Spleen (tissue), 11 donors: ENCODE results near the gene FOXO6. TPM values are rescaled to one million over a fixed set of nuclear protein-coding genes. Genes with fewer than 3 reads are reported as not detected.

Experiments used
- DNase-seq: peaks from one replicate; pipeline ENCODE4 v3.0.0-alpha.2; 2020
- H3K27ac ChIP-seq, 8 donors: fragments of 200-600 bp; sonication (generic) in 7 of 8; 1 replicate in 4 of 8; 2 replicates in 4 of 8; pipeline versions ENCODE4 v1.5.0 to v1.8.0; 2016 to 2021; ENCODE audit warnings: inconsistent platforms in 4 of 8, mild to moderate bottlenecking in 4 of 8, moderate library complexity in 1 of 8
- H3K27me3 ChIP-seq, 7 donors: fragments of 200-600 bp; sonication (generic) in 6 of 7; replicated peaks in 1 of 7; 1 replicate in 4 of 7; 2 replicates in 3 of 7; pipeline versions ENCODE4 v1.5.0 to v1.8.0; 2016 to 2021; ENCODE audit warnings: inconsistent platforms in 3 of 7, mild to moderate bottlenecking in 1 of 7
- H3K36me3 ChIP-seq, 6 donors: fragments of 200-600 bp; sonication (generic) in 5 of 6; 1 replicate in 4 of 6; 2 replicates in 2 of 6; pipeline versions ENCODE4 v1.5.0 to v1.8.0; 2016 to 2021; ENCODE audit warnings: inconsistent platforms in 2 of 6
- H3K4me1 ChIP-seq, 6 donors: fragments of 200-600 bp; sonication (generic) in 5 of 6; 1 replicate in 3 of 6; 2 replicates in 3 of 6; pipeline versions ENCODE4 v1.5.0 to v1.8.0; 2016 to 2021; ENCODE audit warnings: inconsistent platforms in 3 of 6
- H3K4me3 ChIP-seq, 8 donors: fragments of 200-600 bp; sonication (generic) in 7 of 8; 1 replicate in 4 of 8; 2 replicates in 4 of 8; pipeline versions ENCODE4 v1.5.0 to v1.8.0; 2016 to 2021; ENCODE audit warnings: inconsistent platforms in 4 of 8, mild to moderate bottlenecking in 4 of 8, moderate library complexity in 2 of 8
- H3K9me3 ChIP-seq, 8 donors: fragments of 200-600 bp; sonication (generic) in 7 of 8; 1 replicate in 4 of 8; 2 replicates in 4 of 8; pipeline versions ENCODE4 v1.5.0 to v1.8.0; 2016 to 2021; ENCODE audit warnings: inconsistent platforms in 4 of 8
- POLR2A ChIP-seq, 3 donors: fragments of 450-650 bp; IDR thresholded peaks; one replicate each; pipeline ENCODE4 v1.5.1; 2017; ENCODE audit warnings: antibody characterized with exemption in 3 of 3, mild to moderate bottlenecking in 1 of 3
- POLR2AphosphoS5 ChIP-seq, 3 donors: sonication (generic); formaldehyde crosslinking; IDR thresholded peaks; one replicate each; pipeline ENCODE4 v1.5.1; 2017; ENCODE audit warnings: antibody characterized with exemption in 3 of 3
- WGBS, 5 donors: extraction: QIAGEN DNeasy Blood & Tissue Kit in 3 of 5; methylation state at CpG; one replicate each; pipeline versions ENCODE4 v1.1.5 to v1.1.7; 2013 to 2018; 5-methylcytosine and 5-hydroxymethylcytosine counted together
- intact Hi-C: fragments of 100-400 bp; cut with DNase I; formaldehyde crosslinking; loops from one replicate; pipeline ENCODE4 v1.15.0; 2023; ENCODE audit warnings: low total_unique reads
- polyA plus RNA-seq, 3 donors: library from polyadenylated mRNA; stranded (reverse); fragments of 200-250 nt; gene quantifications; one replicate each; pipeline ENCODE4 v1.2.1, GENCODE V29; 2013
- total RNA-seq, 7 donors: library from RNA; depleted of rRNA in 3 of 7; stranded (reverse); fragments of >200 nt in 3 of 7; fragmentation: NEBNext Ultra II Directional in 4 of 7; extraction: Animal tissue kit (Norgen Biotek cat#: 25700) in 4 of 7; gene quantifications; one replicate each; pipeline versions ENCODE4 v1.1.0 to v1.2.1, GENCODE V29; 2016 to 2021
- TF ChIP-seq, protein P1 (sequence below), 11 experiments: fragments of 200-600 bp in 7 of 11; fragments of 450-650 bp in 4 of 11; sonication (generic) in 4 of 11; IDR thresholded peaks in 8 of 11; conservative IDR thresholded peaks in 3 of 11; 1 replicate in 7 of 11; 2 replicates in 4 of 11; pipeline versions ENCODE4 v1.4.0 to v1.8.0; 2016 to 2021; ENCODE audit warnings: antibody characterized with exemption in 11 of 11, inconsistent platforms in 4 of 11, mild to moderate bottlenecking in 1 of 11
- donor health status: healthy with polysubstance abuse.
- donor health status: DM: no; HTN: no; CAD: no; lungs with moderate emphysema.
- donor health status: DM: no; HTN: no; CAD: no.
- donor health status: Bipolar disorder and iron deficiency.
- donor health status: healthy.
- donor health status: DM: no; HTN: no; CAD: no.
- donor health status: DM: yes; HTN: yes; CAD: no.

Gene FOXO6
- total and polyA plus RNA-seq, 10 donors, result 0.14 to 1.6 (median 0.32) TPM; not detected in 1

DNA sequence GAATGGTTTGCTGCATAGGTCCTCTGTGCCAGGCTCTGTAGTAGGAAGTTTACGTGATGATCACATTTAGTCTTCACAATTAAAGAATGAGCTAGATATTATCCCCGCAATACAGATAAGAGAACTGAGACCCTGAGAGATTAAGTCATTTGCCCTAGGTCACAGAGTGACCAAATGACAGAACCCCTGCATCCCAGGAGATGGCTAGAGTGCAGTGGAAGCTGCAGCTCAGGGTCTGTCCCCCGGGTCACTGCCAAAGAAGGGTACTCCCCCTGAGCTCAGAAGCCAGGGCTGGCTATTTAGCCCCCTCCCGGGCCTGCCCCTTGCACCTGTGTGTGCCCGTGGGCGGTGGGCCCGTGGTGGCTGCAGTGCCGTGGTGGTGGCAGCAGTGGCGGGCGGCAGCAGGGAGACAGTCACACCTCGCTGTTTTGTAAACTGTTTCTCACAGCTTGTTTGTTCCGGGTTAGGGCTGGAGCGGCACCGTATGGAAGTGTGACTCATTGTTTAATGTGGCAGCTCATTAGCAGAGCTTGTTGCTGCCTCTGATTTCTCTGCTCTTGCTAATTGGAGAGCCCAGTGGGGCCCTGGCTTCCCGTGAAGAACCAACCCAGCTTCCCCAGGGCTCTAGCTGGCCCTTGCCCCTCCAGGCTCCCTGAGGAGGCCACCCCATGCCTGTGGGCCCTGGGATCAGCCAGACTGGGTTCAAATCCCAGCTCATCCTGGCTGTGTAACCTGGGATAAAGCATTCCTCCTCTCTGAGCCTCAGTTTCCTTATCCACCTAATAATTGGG is 19.3 kb upstream of the FOXO6 start:
- Histone ChIP-seq H3K4me1 (no peaks in the 10 kb centered on the region), H3K9me3 (peaks cover 0 to 24% (median 19%) of the 10 kb centered on the region in 8 donors), H3K27ac (no peak overlapping the region), H3K36me3 (no peaks in the 10 kb centered on the region), H3K27me3 (peaks cover 0 to 12% (median 0%) of the 10 kb centered on the region in 7 donors), H3K4me3 (no peak overlapping the region)
- intact Hi-C loops, result no loop called here
- 71 to 84% (median 79%) methylated on average over 11 to 15 of the region's 15 CpGs for WGBS, 5 donors
- TF ChIP-seq, protein P1, sequence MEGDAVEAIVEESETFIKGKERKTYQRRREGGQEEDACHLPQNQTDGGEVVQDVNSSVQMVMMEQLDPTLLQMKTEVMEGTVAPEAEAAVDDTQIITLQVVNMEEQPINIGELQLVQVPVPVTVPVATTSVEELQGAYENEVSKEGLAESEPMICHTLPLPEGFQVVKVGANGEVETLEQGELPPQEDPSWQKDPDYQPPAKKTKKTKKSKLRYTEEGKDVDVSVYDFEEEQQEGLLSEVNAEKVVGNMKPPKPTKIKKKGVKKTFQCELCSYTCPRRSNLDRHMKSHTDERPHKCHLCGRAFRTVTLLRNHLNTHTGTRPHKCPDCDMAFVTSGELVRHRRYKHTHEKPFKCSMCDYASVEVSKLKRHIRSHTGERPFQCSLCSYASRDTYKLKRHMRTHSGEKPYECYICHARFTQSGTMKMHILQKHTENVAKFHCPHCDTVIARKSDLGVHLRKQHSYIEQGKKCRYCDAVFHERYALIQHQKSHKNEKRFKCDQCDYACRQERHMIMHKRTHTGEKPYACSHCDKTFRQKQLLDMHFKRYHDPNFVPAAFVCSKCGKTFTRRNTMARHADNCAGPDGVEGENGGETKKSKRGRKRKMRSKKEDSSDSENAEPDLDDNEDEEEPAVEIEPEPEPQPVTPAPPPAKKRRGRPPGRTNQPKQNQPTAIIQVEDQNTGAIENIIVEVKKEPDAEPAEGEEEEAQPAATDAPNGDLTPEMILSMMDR (IDR thresholded peaks at IDR 0.05 in 8 of 11, conservative IDR thresholded peaks at IDR 0.05 in 3 of 11), result no peak
- TF ChIP-seq POLR2AphosphoS5 (IDR thresholded peaks at IDR 0.05) (no peak), POLR2A (IDR thresholded peaks at IDR 0.05) (no peak)
- DNase-seq, result peak; percentile 44

DNA sequence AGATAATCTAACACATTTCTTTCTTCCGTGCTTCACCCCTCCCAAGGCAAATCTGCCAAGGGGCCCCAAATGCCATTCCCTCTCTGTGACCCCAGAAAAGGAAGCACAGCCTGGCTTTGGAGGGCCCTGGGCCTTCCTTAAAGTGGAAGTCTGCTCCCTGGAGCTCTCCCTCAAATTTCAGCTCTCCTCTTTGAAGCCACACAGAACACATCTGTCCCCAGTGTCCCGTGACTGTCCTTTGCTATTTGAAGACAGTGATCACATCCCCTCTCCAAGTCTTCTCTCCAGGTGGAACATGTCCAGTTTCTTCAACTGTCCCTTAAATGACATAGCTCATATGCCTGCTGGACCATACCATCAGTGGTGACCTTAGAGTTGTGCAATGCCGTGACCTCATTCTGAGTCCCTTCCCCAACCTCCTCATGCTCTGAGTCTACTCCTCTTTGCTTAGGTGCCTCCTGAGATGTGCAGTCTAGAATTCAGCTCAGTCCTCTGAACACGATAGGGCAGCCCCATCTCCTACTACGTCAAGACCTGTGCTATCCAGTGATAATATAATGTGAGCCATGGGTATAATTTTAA is 18.4 kb upstream of the FOXO6 start:
- TF ChIP-seq POLR2A (IDR thresholded peaks at IDR 0.05) (no peak), POLR2AphosphoS5 (IDR thresholded peaks at IDR 0.05) (no peak)
- TF ChIP-seq, protein P1 (IDR thresholded peaks at IDR 0.05 in 8 of 11, conservative IDR thresholded peaks at IDR 0.05 in 3 of 11), result no peak
- H3K27ac ChIP-seq, result no peak overlapping the region
- H3K27me3 ChIP-seq, result peaks cover 0 to 12% (median 0%) of the 10 kb centered on the region in 7 donors
- no peaks in the 10 kb centered on the region for H3K4me1 ChIP-seq
- peaks cover 0 to 24% (median 19%) of the 10 kb centered on the region in 8 donors for H3K9me3 ChIP-seq
- H3K36me3 ChIP-seq, result no peaks in the 10 kb centered on the region
- no peak overlapping the region for H3K4me3 ChIP-seq
- intact Hi-C loops, result no loop called here
- DNase-seq, result peak; percentile 27
- WGBS, 5 donors, result 63 to 78% (median 68%) methylated on average over 5 of the region's 5 CpGs

DNA sequence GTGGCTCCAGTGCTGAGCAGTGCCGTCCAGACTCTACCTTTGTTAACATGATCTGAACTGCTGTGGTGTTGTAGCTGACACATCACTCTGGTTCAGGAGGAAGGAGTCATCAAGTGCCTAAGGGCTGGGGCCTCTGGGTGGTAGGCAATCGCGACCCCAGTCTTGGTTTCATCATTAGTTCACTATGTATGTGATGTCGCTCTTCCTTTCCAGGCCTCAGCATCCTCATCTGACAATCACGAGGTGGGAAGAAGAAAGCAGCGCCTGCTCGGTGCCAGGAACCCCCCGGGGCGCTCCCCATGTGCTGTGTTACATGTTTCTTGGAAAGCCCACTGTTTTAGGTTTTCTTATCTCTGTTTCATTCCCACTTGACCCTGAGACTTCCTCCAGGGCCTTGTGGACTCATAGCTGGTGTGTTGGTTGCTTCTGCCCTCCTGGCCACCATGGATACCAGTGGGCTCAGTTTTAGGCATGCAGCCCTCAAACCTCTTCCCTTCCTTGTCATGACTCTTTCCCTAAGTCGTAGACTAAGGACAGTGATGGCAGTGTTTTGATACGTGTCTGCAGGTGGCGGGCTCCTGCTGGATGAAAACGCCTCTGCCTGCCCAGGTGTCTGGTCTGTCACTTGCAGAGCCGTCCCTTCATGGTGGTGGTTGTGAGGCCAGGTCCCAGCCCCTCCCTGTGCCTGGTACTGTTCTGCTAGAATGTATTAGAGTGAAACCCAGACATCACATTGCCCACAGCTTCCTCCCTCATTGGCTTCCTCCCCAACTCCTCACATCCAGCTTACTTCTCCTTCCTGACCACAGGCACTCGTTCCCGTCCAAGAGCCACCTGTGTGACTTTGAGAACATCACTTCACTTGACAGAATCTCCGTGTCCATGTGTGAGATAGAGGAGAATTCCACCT is 17.2 kb upstream of the FOXO6 start:
- Histone ChIP-seq H3K9me3 (peaks cover 0 to 13% (median 9%) of the 10 kb centered on the region in 8 donors), H3K4me1 (no peaks in the 10 kb centered on the region), H3K27ac (no peak overlapping the region), H3K4me3 (no peak overlapping the region), H3K36me3 (no peaks in the 10 kb centered on the region), H3K27me3 (peaks cover 0 to 14% (median 0%) of the 10 kb centered on the region in 7 donors)
- intact Hi-C loops, result no loop called here
- TF ChIP-seq, protein P1 (IDR thresholded peaks at IDR 0.05 in 8 of 11, conservative IDR thresholded peaks at IDR 0.05 in 3 of 11), result no peak
- TF ChIP-seq POLR2A (IDR thresholded peaks at IDR 0.05), result no peak
- no peak for TF ChIP-seq POLR2AphosphoS5 (IDR thresholded peaks at IDR 0.05)
- WGBS, 5 donors, result 55 to 62% (median 57%) methylated on average over 17 of the region's 17 CpGs
- peak; percentile 23 for DNase-seq
